Smooth muscle cell (in vitro differentiated cells): ENCODE measurements around the gene OR4C6. TPM values are rescaled to one million over a fixed set of nuclear protein-coding genes. Genes with fewer than 3 reads are reported as not detected.

Experiments
- DNase-seq: peaks from one replicate; lab custom pipeline; 2025; ENCODE audit not compliant: unreplicated experiment; lab: John Stamatoyannopoulos, UW
- H2AFZ ChIP-seq: fragments of 200-600 bp; sonication (generic); 2 replicates; pipeline ENCODE4 v1.6.0; 2016; ENCODE audit warnings: antibody characterized with exemption, low read depth, mild to moderate bottlenecking
- H3F3A ChIP-seq: fragments of 200-600 bp; sonication (generic); 2 replicates; pipeline ENCODE4 v1.6.0; 2017; ENCODE audit warnings: antibody characterized with exemption, low read depth
- H3K27ac ChIP-seq: fragments of 200-600 bp; sonication (generic); 2 replicates; pipeline ENCODE4 v1.5.1; 2016; ENCODE audit warnings: low read depth, mild to moderate bottlenecking
- H3K27me3 ChIP-seq: fragments of 200-600 bp; sonication (generic); 2 replicates; pipeline ENCODE4 v1.6.1; 2016; ENCODE audit warnings: low read depth, mild to moderate bottlenecking
- H3K36me3 ChIP-seq: fragments of 200-600 bp; sonication (generic); 2 replicates; pipeline ENCODE4 v1.5.1; 2016; ENCODE audit warnings: low read depth
- H3K4me1 ChIP-seq: fragments of 200-600 bp; sonication (generic); 2 replicates; pipeline ENCODE4 v1.5.1; 2016; ENCODE audit warnings: low read depth
- H3K4me2 ChIP-seq: fragments of 200-600 bp; sonication (generic); 2 replicates; pipeline ENCODE4 v1.6.0; 2016; ENCODE audit warnings: mild to moderate bottlenecking
- H3K4me3 ChIP-seq: fragments of 200-600 bp; sonication (generic); 2 replicates; pipeline ENCODE4 v1.5.1; 2016; ENCODE audit warnings: mild to moderate bottlenecking
- H3K79me2 ChIP-seq: fragments of 200-600 bp; sonication (generic); 2 replicates; pipeline ENCODE4 v1.6.0; 2016; ENCODE audit warnings: low read depth, mild to moderate bottlenecking
- H3K9ac ChIP-seq: fragments of 200-600 bp; sonication (generic); 2 replicates; pipeline ENCODE4 v1.6.0; 2016; ENCODE audit warnings: low read depth
- H3K9me3 ChIP-seq: fragments of 200-600 bp; sonication (generic); replicated peaks from 2 replicates; pipeline ENCODE4 v1.5.1; 2016; ENCODE audit warnings: low read depth
- H4K20me1 ChIP-seq: fragments of 200-600 bp; sonication (generic); 2 replicates; pipeline ENCODE4 v1.6.0; 2016; ENCODE audit warnings: low read depth
- CTCF ChIP-seq: fragments of 200-600 bp; sonication (generic); IDR thresholded peaks from 2 replicates; pipeline ENCODE4 v1.5.1; 2017; ENCODE audit warnings: borderline replicate concordance, mild to moderate bottlenecking, antibody characterized with exemption; ENCODE audit not compliant: insufficient read depth, poor library complexity, severe bottlenecking
- WGBS: methylation state at CpG from one replicate; pipeline ENCODE4 v1.1.7; 2016; ENCODE audit warnings: low lambda C conversion rate; 5-methylcytosine and 5-hydroxymethylcytosine counted together
- polyA plus RNA-seq: library from polyadenylated mRNA; unstranded; fragments of >200 nt; fragmentation: Nextera tagmentation; extraction: Ambion mirVana; gene quantifications from 2 replicates; pipeline ENCODE4 v1.2.1, GENCODE V29; 2016
- total RNA-seq: library from RNA; depleted of rRNA; stranded (reverse); fragments of >200 nt; gene quantifications from 2 replicates; pipeline ENCODE4 v1.2.3, GENCODE V29; 2014

The OR4C6 gene
- total and polyA plus RNA-seq, 2 experiments from 2014 or later: not detected

GRCh38 chr11:55669376-55669775, 7.4 kb downstream of the OR4C6 start:
- Histone ChIP-seq H2AFZ (no peak overlapping the region), H4K20me1 (no peaks in the 10 kb centered on the region), H3K27me3 (no peaks in the 10 kb centered on the region), H3K4me2 (no peak overlapping the region), H3K9me3 (no peaks in the 10 kb centered on the region), H3K27ac (no peak overlapping the region), H3K4me1 (no peaks in the 10 kb centered on the region), H3K4me3 (no peak overlapping the region), H3K36me3 (no peaks in the 10 kb centered on the region), H3F3A (no peaks in the 10 kb centered on the region), H3K79me2 (no peaks in the 10 kb centered on the region), H3K9ac (no peak overlapping the region)
- TF ChIP-seq CTCF: no peak
- 50% methylated on average over 2 of the region's 2 CpGs for WGBS
- DNase-seq: no peak

- Histone ChIP-seq H3K4me1 (no peaks in the 10 kb centered on the region), H4K20me1 (no peaks in the 10 kb centered on the region), H3K27ac (no peak overlapping the region), H3K4me2 (no peak overlapping the region), H2AFZ (no peak overlapping the region), H3K79me2 (no peaks in the 10 kb centered on the region), H3K27me3 (no peaks in the 10 kb centered on the region), H3K36me3 (no peaks in the 10 kb centered on the region), H3K4me3 (no peak overlapping the region), H3F3A (no peaks in the 10 kb centered on the region), H3K9ac (no peak overlapping the region), H3K9me3 (no peaks in the 10 kb centered on the region)
- no peak for TF ChIP-seq CTCF
- 64% methylated on average over 5 of the region's 5 CpGs for WGBS
- DNase-seq: no peak
Observed at GRCh38 chr11:55673860-55674259, 11.9 kb downstream of the OR4C6 start.

- Histone ChIP-seq H3K27ac (no peak overlapping the region), H3K36me3 (no peaks in the 10 kb centered on the region), H3K4me3 (no peak overlapping the region), H3K79me2 (no peaks in the 10 kb centered on the region), H3K4me1 (no peaks in the 10 kb centered on the region), H4K20me1 (no peaks in the 10 kb centered on the region), H3F3A (no peaks in the 10 kb centered on the region), H3K9me3 (no peaks in the 10 kb centered on the region), H3K4me2 (no peak overlapping the region), H3K9ac (no peak overlapping the region), H2AFZ (no peak overlapping the region), H3K27me3 (no peaks in the 10 kb centered on the region)
- WGBS: 82% methylated on average over 3 of the region's 3 CpGs
- DNase-seq: no peak
- no peak for TF ChIP-seq CTCF
Observed at GRCh38 chr11:55697817-55698216, 35.8 kb downstream of the OR4C6 start.

- H3K79me2 ChIP-seq: no peaks in the 10 kb centered on the region
- TF ChIP-seq CTCF: no peak
Observed at GRCh38 chr11:55701429-55701828, 39.4 kb downstream of the OR4C6 start.

More at GRCh38 chr11:55701429-55701828, 39.4 kb downstream of the OR4C6 start:
- H3K4me3 ChIP-seq: no peak overlapping the region
- no peak overlapping the region for H3K9ac ChIP-seq
- H3K4me1 ChIP-seq: no peaks in the 10 kb centered on the region
- DNase-seq: no peak
- no peaks in the 10 kb centered on the region for H3K27me3 ChIP-seq
- H3F3A ChIP-seq: no peaks in the 10 kb centered on the region
- no peak overlapping the region for H3K27ac ChIP-seq
- no peak overlapping the region for H2AFZ ChIP-seq
- H3K9me3 ChIP-seq: peaks cover 4% of the 10 kb centered on the region
- no peaks in the 10 kb centered on the region for H3K36me3 ChIP-seq
- H3K4me2 ChIP-seq: no peak overlapping the region
- H4K20me1 ChIP-seq: no peaks in the 10 kb centered on the region
- WGBS: 72% methylated on average over 4 of the region's 4 CpGs
